ENCODE results near the gene AKNA. TPM values are rescaled to one million over a fixed set of nuclear protein-coding genes. Genes with fewer than 3 reads are reported as not detected.

The AKNA gene
- total RNA-seq, 1 experiment from 2014 or later, result 29.3 TPM

GRCh38 chr9:114289571-114290481, 98.0 kb downstream of the AKNA start:
- Mint-ChIP-seq H3K27ac (no peak overlapping the region), H3K4me1 (peaks cover 7% of the 10 kb centered on the region), H3K27me3 (ENCODE audit: low read depth) (no peaks in the 10 kb centered on the region), H3K4me3 (no peak overlapping the region), H3K9me3 (peaks cover 13% of the 10 kb centered on the region), H3K36me3 (peaks cover 33% of the 10 kb centered on the region)
- CTCF ChIA-PET, result interaction anchor here (1.1 to 9.0 kb wide), 17 partner anchors 18 to 211 kb away, joined by 3 to 232 read pairs (median 13); partner anchors contain the start of genes AMBP, COL27A1 and KIF12
- DNase-seq (ENCODE audit: low spot score) (no peak), ATAC-seq (no peak)
- TF ChIP-seq CREB1 (CRISPR knock-in tag; IDR thresholded peaks at IDR 0.05) (no peak), PREB (CRISPR knock-in tag; IDR thresholded peaks at IDR 0.05; ENCODE audit: borderline replicate concordance) (no peak), USF2 (CRISPR knock-in tag; IDR thresholded peaks at IDR 0.05) (no peak), MYBL2 (CRISPR knock-in tag; IDR thresholded peaks at IDR 0.05) (no peak), TEAD1 (CRISPR knock-in tag; IDR thresholded peaks at IDR 0.05) (no peak)
- POLR2A ChIA-PET, result no interaction called here

- peaks cover 7% of the 10 kb centered on the region for H3K4me1 Mint-ChIP-seq
- H3K27me3 Mint-ChIP-seq (ENCODE audit: low read depth), result no peaks in the 10 kb centered on the region
- H3K4me3 Mint-ChIP-seq, result no peak overlapping the region
- ChIA-PET POLR2A (no interaction called here), CTCF (interaction anchor here (0.8 to 9.0 kb wide), 5 partner anchors 134 to 631 kb away, joined by 3 to 232 read pairs (median 49); partner anchors contain the start of genes COL27A1 and KIF12)
- TF ChIP-seq SMAD3 (CRISPR knock-in tag; IDR thresholded peaks at IDR 0.05; ENCODE audit: borderline replicate concordance) (no peak), ZNF512 (CRISPR knock-in tag; IDR thresholded peaks at IDR 0.05; ENCODE audit: borderline replicate concordance) (no peak), NFATC4 (CRISPR knock-in tag; IDR thresholded peaks at IDR 0.05) (no peak), ZNF532 (CRISPR knock-in tag; IDR thresholded peaks at IDR 0.05; ENCODE audit: borderline replicate concordance) (no peak), MLX (CRISPR knock-in tag; IDR thresholded peaks at IDR 0.05) (no peak), CTCF (IDR thresholded peaks at IDR 0.05) (no peak), RORB (CRISPR knock-in tag; IDR thresholded peaks at IDR 0.05) (no peak), ZNF219 (CRISPR knock-in tag; IDR thresholded peaks at IDR 0.05; ENCODE audit: borderline replicate concordance) (no peak), HMGXB4 (CRISPR knock-in tag; IDR thresholded peaks at IDR 0.05) (no peak), E2F5 (CRISPR knock-in tag; IDR thresholded peaks at IDR 0.05) (no peak), ZNF138 (CRISPR knock-in tag; conservative IDR thresholded peaks at IDR 0.05) (no peak), NR1H2 (CRISPR knock-in tag; IDR thresholded peaks at IDR 0.05) (no peak)
- peaks cover 29% of the 10 kb centered on the region for H3K36me3 Mint-ChIP-seq
- no peak overlapping the region for H3K27ac Mint-ChIP-seq
- ATAC-seq (no peak), DNase-seq (ENCODE audit: low spot score) (no peak)
- H3K9me3 Mint-ChIP-seq, result peaks cover 6% of the 10 kb centered on the region; the same call in 1 of the 2 replicates
Observed at GRCh38 chr9:114289106-114289505, 98.7 kb downstream of the AKNA start.
